Activated naive CD4-positive, alpha-beta T cell treated with anti-CD3 and anti-CD28 coated beads, Interleukin-2, amount 50 U/mL, for 24 hours (primary cell): ENCODE results near the gene IPCEF1.

Source experiments
- H3K27ac Mint-ChIP-seq: one replicate; pipeline ENCODE4 v1.8.0; 2021; ENCODE audit warnings: mild to moderate bottlenecking, mixed read lengths
- H3K27me3 Mint-ChIP-seq: one replicate; pipeline ENCODE4 v1.8.0; 2021; ENCODE audit warnings: mixed read lengths
- H3K36me3 Mint-ChIP-seq: one replicate; pipeline ENCODE4 v1.8.0; 2021; ENCODE audit warnings: mixed read lengths
- H3K4me1 Mint-ChIP-seq: one replicate; pipeline ENCODE4 v1.8.0; 2021; ENCODE audit warnings: mixed read lengths
- H3K4me3 Mint-ChIP-seq: one replicate; pipeline ENCODE4 v1.8.0; 2021; ENCODE audit warnings: mild to moderate bottlenecking, mixed read lengths
- H3K9me3 Mint-ChIP-seq: one replicate; pipeline ENCODE4 v1.8.0; 2021; ENCODE audit warnings: mixed read lengths

The IPCEF1 gene

GRCh38 chr6:154134471-154135147 lies 222.0 kb downstream of the IPCEF1 start:
- Mint-ChIP-seq H3K27ac (no peak overlapping the region), H3K9me3 (no peaks in the 10 kb centered on the region), H3K27me3 (peaks cover 2% of the 10 kb centered on the region), H3K4me3 (no peak overlapping the region), H3K36me3 (no peaks in the 10 kb centered on the region), H3K4me1 (no peaks in the 10 kb centered on the region)

DNA sequence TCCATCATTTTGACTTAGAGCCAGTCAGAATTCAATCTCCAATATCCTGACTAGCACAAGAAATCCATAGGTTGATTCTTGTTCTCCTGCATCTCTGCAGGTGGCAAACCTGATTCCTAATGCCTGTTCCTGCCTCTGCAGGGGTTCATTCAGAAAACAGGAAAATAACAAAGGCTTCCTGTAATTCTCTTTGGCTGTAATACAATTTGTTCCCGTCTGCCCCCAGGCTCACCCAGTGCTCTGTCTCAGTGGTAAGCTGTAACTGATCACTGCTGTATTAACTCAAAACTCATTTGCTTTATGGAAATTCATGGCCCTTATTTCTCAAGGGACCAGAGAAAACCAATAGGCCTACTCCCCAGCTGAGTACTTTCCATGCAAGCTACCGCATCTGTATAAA lies 228.9 kb downstream of the IPCEF1 start:
- Mint-ChIP-seq H3K36me3 (no peaks in the 10 kb centered on the region), H3K27ac (no peak overlapping the region), H3K4me1 (peaks cover 4% of the 10 kb centered on the region), H3K9me3 (no peaks in the 10 kb centered on the region), H3K4me3 (no peak overlapping the region), H3K27me3 (peaks cover 2% of the 10 kb centered on the region)

GRCh38 chr6:154125421-154125820 lies 231.2 kb downstream of the IPCEF1 start:
- H3K27ac Mint-ChIP-seq, result no peak overlapping the region

GRCh38 chr6:154123155-154123956 lies 233.2 kb downstream of the IPCEF1 start:
- peaks cover 8% of the 10 kb centered on the region for H3K27me3 Mint-ChIP-seq

More at GRCh38 chr6:154125421-154125820, 231.2 kb downstream of the IPCEF1 start:
- Mint-ChIP-seq H3K9me3 (no peaks in the 10 kb centered on the region), H3K27me3 (peaks cover 8% of the 10 kb centered on the region), H3K4me3 (no peak overlapping the region), H3K4me1 (peaks cover 4% of the 10 kb centered on the region), H3K36me3 (no peaks in the 10 kb centered on the region)

GRCh38 chr6:154122195-154122925 lies 234.2 kb downstream of the IPCEF1 start:
- Mint-ChIP-seq H3K27ac (no peak overlapping the region), H3K9me3 (no peaks in the 10 kb centered on the region), H3K4me1 (peaks cover 4% of the 10 kb centered on the region), H3K4me3 (no peak overlapping the region), H3K27me3 (peaks cover 8% of the 10 kb centered on the region), H3K36me3 (no peaks in the 10 kb centered on the region)

More at GRCh38 chr6:154123155-154123956, 233.2 kb downstream of the IPCEF1 start:
- Mint-ChIP-seq H3K4me1 (peaks cover 4% of the 10 kb centered on the region), H3K36me3 (no peaks in the 10 kb centered on the region), H3K27ac (no peak overlapping the region), H3K4me3 (no peak overlapping the region), H3K9me3 (no peaks in the 10 kb centered on the region)

DNA sequence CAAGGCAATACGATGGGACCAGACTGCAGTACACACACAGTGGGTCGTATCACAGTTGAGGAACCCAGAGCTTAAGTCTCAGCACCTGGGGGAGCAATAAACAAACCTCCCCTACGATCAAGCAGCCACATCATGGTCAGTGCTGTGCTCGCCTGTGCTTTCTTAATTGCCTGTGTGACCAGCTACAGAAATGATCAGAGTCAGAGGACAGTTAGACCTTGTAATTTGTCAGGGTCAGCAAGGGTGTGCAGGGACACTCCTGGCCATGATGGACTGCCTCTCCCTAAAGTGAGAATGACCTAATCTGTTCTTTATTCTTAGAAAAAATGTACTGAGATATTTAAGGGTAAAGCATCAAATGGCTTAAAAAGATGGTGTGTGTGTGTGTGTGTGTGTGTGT lies 239.1 kb downstream of the IPCEF1 start:
- Mint-ChIP-seq H3K9me3 (no peaks in the 10 kb centered on the region), H3K27me3 (peaks cover 6% of the 10 kb centered on the region), H3K4me3 (no peak overlapping the region), H3K27ac (no peak overlapping the region), H3K36me3 (no peaks in the 10 kb centered on the region), H3K4me1 (no peaks in the 10 kb centered on the region)

GRCh38 chr6:154113392-154113791 lies 243.2 kb downstream of the IPCEF1 start:
- H3K36me3 Mint-ChIP-seq, result no peaks in the 10 kb centered on the region
- H3K27ac Mint-ChIP-seq, result no peak overlapping the region
- H3K4me3 Mint-ChIP-seq, result no peak overlapping the region
- H3K4me1 Mint-ChIP-seq, result no peaks in the 10 kb centered on the region
- no peaks in the 10 kb centered on the region for H3K9me3 Mint-ChIP-seq
- peaks cover 3% of the 10 kb centered on the region for H3K27me3 Mint-ChIP-seq

DNA sequence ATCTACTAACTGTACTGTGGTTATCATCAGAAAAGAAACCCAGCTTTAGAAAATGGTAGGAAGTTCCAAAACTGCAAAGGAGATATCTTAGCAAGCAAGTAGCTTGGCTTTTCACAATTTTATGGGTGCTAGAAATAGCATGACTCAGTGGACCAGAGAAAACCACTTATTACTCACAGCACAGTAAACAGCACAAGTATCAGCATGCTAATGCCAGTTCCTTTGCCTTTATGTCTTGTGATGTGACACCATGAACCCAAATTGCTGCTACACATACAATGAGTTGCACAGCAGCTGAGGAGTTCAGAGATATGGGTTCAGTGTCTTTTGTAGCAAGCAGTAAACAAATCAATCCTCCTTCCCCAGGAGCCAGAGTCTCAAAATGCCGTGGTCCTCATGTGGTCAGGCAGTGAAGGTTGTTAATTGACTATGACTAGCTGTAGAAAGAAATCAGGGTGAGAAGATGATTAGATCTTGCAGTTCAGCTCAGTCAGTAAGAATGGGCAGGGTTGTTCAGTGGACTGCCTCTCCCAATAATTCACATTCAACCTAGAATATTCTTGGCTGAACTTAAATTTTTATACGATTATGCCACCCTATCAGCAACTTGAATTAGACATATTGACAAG lies 244.3 kb downstream of the IPCEF1 start:
- Mint-ChIP-seq H3K4me1 (no peaks in the 10 kb centered on the region), H3K27ac (no peak overlapping the region), H3K4me3 (no peak overlapping the region), H3K9me3 (no peaks in the 10 kb centered on the region), H3K36me3 (no peaks in the 10 kb centered on the region), H3K27me3 (peaks cover 3% of the 10 kb centered on the region)

- no peak overlapping the region for H3K4me3 Mint-ChIP-seq
- no peak overlapping the region for H3K27ac Mint-ChIP-seq
- H3K4me1 Mint-ChIP-seq, result no peaks in the 10 kb centered on the region
- H3K36me3 Mint-ChIP-seq, result no peaks in the 10 kb centered on the region
- H3K9me3 Mint-ChIP-seq, result no peaks in the 10 kb centered on the region
- peaks cover 3% of the 10 kb centered on the region for H3K27me3 Mint-ChIP-seq
Observed at GRCh38 chr6:154111025-154111424, 245.6 kb downstream of the IPCEF1 start.

- H3K4me3 Mint-ChIP-seq, result no peak overlapping the region
- H3K27ac Mint-ChIP-seq, result no peak overlapping the region
- H3K27me3 Mint-ChIP-seq, result peaks cover 14% of the 10 kb centered on the region
- no peaks in the 10 kb centered on the region for H3K4me1 Mint-ChIP-seq
- H3K36me3 Mint-ChIP-seq, result no peaks in the 10 kb centered on the region
- no peaks in the 10 kb centered on the region for H3K9me3 Mint-ChIP-seq
Observed at GRCh38 chr6:154106251-154106650, 250.4 kb downstream of the IPCEF1 start.
